GM19240 (cell line): ENCODE data around the gene DLGAP1.

Source experiments
- DNase-seq: peaks from one replicate; pipeline ENCODE4 v3.0.0; 2011; ENCODE audit warnings: low spot score; ENCODE audit not compliant: insufficient read length

The DLGAP1 gene

GRCh38 chr18:3513481-3513880, 941.6 kb downstream of the DLGAP1 start:
- no peak for DNase-seq

GRCh38 chr18:3511980-3512379, 943.1 kb downstream of the DLGAP1 start:
- DNase-seq, result no peak

- no peak for DNase-seq
These were observed 944.2 kb downstream of the DLGAP1 start for GRCh38 chr18:3510896-3511295.

GRCh38 chr18:3510024-3510423, 945.1 kb downstream of the DLGAP1 start:
- DNase-seq, result no peak

GRCh38 chr18:3508576-3509549, 946.2 kb downstream of the DLGAP1 start:
- DNase-seq, result no peak

GRCh38 chr18:3504637-3505036, 950.5 kb downstream of the DLGAP1 start:
- no peak for DNase-seq

- no peak for DNase-seq
These were observed 952.5 kb downstream of the DLGAP1 start for GRCh38 chr18:3502650-3503049.

GRCh38 chr18:3500016-3500415, 955.1 kb downstream of the DLGAP1 start:
- DNase-seq, result no peak

- no peak for DNase-seq
These were observed 955.6 kb downstream of the DLGAP1 start for GRCh38 chr18:3499501-3499900.

GRCh38 chr18:3498698-3499471, 956.2 kb downstream of the DLGAP1 start:
- no peak for DNase-seq

GRCh38 chr18:3495691-3496430, 959.2 kb downstream of the DLGAP1 start:
- no peak for DNase-seq

- no peak for DNase-seq
These were observed 960.5 kb downstream of the DLGAP1 start for GRCh38 chr18:3494569-3494968.

GRCh38 chr18:3494245-3494526, 960.9 kb downstream of the DLGAP1 start:
- DNase-seq, result no peak

GRCh38 chr18:3493501-3494244, 961.4 kb downstream of the DLGAP1 start:
- no peak for DNase-seq

- no peak for DNase-seq
These were observed 962.4 kb downstream of the DLGAP1 start for GRCh38 chr18:3492721-3493120.

- DNase-seq, result no peak
These were observed 963.0 kb downstream of the DLGAP1 start for GRCh38 chr18:3491981-3492555.

GRCh38 chr18:3489462-3489861, 965.6 kb downstream of the DLGAP1 start:
- no peak for DNase-seq

- DNase-seq, result no peak
These were observed 968.6 kb downstream of the DLGAP1 start for GRCh38 chr18:3486512-3486911.

GRCh38 chr18:3485153-3486149, 969.7 kb downstream of the DLGAP1 start:
- DNase-seq, result no peak

- DNase-seq, result no peak
These were observed 972.8 kb downstream of the DLGAP1 start for GRCh38 chr18:3482258-3482657.
